HEK293 (cell line): ENCODE data around the gene SFT2D3.

ENCODE experiments used
- CTCF ChIA-PET: fragments of 350-600 bp; formaldehyde crosslinking; extraction: SDS; loops from one replicate; lab custom pipeline; 2021; ENCODE audit warnings: antibody characterized with exemption; lab: Yijun Ruan, JAX
- POLR2A ChIA-PET: fragments of 300-600 bp; formaldehyde crosslinking; extraction: SDS; loops from one replicate; lab custom pipeline; 2020; ENCODE audit warnings: antibody characterized with exemption, inconsistent platforms; lab: Yijun Ruan, JAX
- H3K27ac ChIP-seq: fragments of 200-500 bp; sonication (Bioruptor generic); 2 replicates; pipeline ENCODE4 v1.5.1; 2014; ENCODE audit warnings: low read depth, low read length, control low read depth, inconsistent platforms; ENCODE audit errors: extremely low read depth
- H3K36me3 ChIP-seq, 2 experiments: fragments of 200-500 bp in 1 of 2; sonication (Bioruptor generic) in 1 of 2; 1 replicate in 1 of 2; 2 replicates in 1 of 2; pipeline ENCODE4 v1.5.1; 2014 to 2017; ENCODE audit warnings: inconsistent platforms in 2 of 2, low read length in 2 of 2; ENCODE audit not compliant: control insufficient read depth in 2 of 2, insufficient read depth in 1 of 2
- H3K4me1 ChIP-seq: fragments of 200-500 bp; sonication (Bioruptor generic); 2 replicates; pipeline ENCODE4 v1.5.1; 2014; ENCODE audit warnings: mild to moderate bottlenecking, low read length, inconsistent platforms; ENCODE audit not compliant: control insufficient read depth, insufficient read depth
- H3K4me3 ChIP-seq: 2 replicates; pipeline ENCODE4 v1.5.1; 2011; ENCODE audit warnings: low read depth, mild to moderate bottlenecking, control low read depth, low read length, moderate library complexity
- H3K9me3 ChIP-seq: fragments of 200-500 bp; sonication (Bioruptor generic); 2 replicates; pipeline ENCODE4 v1.5.1; 2014; ENCODE audit warnings: low read depth, low read length, inconsistent platforms; ENCODE audit not compliant: control insufficient read depth, insufficient read depth
- INSM2 ChIP-seq: fragments of 450-650 bp; formaldehyde crosslinking; IDR thresholded peaks from 2 replicates; pipeline ENCODE4 v1.5.1; 2016; ENCODE audit warnings: missing biosample characterization, missing genetic modification characterization
- REST ChIP-seq: fragments of 450-650 bp; formaldehyde crosslinking; IDR thresholded peaks from 2 replicates; pipeline ENCODE4 v1.5.1; 2016; ENCODE audit warnings: missing biosample characterization, missing genetic modification characterization
- TRIM28 ChIP-seq: IDR thresholded peaks from 2 replicates; pipeline ENCODE4 v1.6.1; 2011; ENCODE audit warnings: low read length, control low read depth, borderline replicate concordance
- ZNF148 ChIP-seq: fragments of 450-650 bp; formaldehyde crosslinking; IDR thresholded peaks from 2 replicates; pipeline ENCODE4 v1.5.0; 2017; ENCODE audit warnings: missing biosample characterization, missing genetic modification characterization, borderline replicate concordance
- ZNF549 ChIP-seq: fragments of 450-650 bp; IDR thresholded peaks from 2 replicates; pipeline ENCODE4 v1.5.1; 2018; ENCODE audit warnings: missing biosample characterization, missing genetic modification characterization, mild to moderate bottlenecking, inconsistent platforms, moderate library complexity
- ZNF670 ChIP-seq: fragments of 450-650 bp; formaldehyde crosslinking; IDR thresholded peaks from 2 replicates; pipeline ENCODE4 v1.5.1; 2016; ENCODE audit warnings: missing biosample characterization, missing genetic modification characterization, low read depth
- ZNF792 ChIP-seq: fragments of 450-650 bp; formaldehyde crosslinking; IDR thresholded peaks from 2 replicates; pipeline ENCODE4 v1.5.1; 2016; ENCODE audit warnings: missing biosample characterization, missing genetic modification characterization
- TF ChIP-seq, protein P1 (sequence below): fragments of 450-650 bp; formaldehyde crosslinking; optimal IDR thresholded peaks from 2 replicates; pipeline ENCODE3; 2016; ENCODE audit warnings: missing biosample characterization, mild to moderate bottlenecking, missing genetic modification characterization
- TF ChIP-seq, protein P2 (sequence below): fragments of 450-650 bp; formaldehyde crosslinking; IDR thresholded peaks from 2 replicates; pipeline ENCODE4 v1.5.1; 2016; ENCODE audit warnings: missing biosample characterization, missing genetic modification characterization
- TF ChIP-seq, protein P3 (sequence below): fragments of 450-650 bp; formaldehyde crosslinking; IDR thresholded peaks from 2 replicates; pipeline ENCODE4 v1.5.1; 2017; ENCODE audit warnings: missing biosample characterization, missing genetic modification characterization
- TF ChIP-seq, protein P4 (sequence below): fragments of 450-650 bp; IDR thresholded peaks from 2 replicates; pipeline ENCODE4 v1.5.1; 2018; ENCODE audit warnings: missing biosample characterization, missing genetic modification characterization
- TF ChIP-seq, protein P5 (sequence below): fragments of 450-650 bp; formaldehyde crosslinking; IDR thresholded peaks from 2 replicates; pipeline ENCODE4 v1.5.1; 2017; ENCODE audit warnings: missing biosample characterization, missing genetic modification characterization

Gene SFT2D3

DNA sequence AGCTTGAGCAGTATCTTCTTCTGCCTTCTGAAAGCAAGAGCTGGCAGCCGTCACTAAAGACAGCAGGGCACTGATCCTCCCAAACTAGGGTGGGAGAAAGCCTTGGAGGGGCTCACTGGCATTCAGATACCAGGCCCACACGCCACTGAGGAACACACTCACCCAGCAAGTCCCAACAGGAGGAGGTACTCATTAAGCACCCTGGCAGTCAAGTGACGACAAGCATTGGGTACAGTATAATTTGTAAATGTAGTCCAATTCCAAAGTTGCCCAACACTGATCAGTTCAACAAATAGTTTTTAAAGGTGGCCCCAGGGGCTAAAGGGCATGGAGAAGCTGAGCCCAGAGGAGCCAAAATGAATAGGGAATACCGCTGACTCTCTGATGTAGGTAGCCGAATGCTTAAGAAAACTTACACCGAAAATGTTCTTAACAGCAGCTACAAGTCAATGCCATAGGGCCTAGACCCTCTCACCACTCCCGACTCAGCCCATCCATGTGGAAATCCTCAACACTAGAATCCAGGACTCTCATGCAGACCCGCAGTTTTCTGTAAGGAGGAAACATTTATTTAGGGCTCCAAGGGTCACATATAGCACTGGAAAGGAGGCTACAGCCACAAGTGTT, 35.9 kb upstream of the SFT2D3 start:
- H3K9me3 ChIP-seq: no peaks in the 10 kb centered on the region
- TF ChIP-seq, protein P1, sequence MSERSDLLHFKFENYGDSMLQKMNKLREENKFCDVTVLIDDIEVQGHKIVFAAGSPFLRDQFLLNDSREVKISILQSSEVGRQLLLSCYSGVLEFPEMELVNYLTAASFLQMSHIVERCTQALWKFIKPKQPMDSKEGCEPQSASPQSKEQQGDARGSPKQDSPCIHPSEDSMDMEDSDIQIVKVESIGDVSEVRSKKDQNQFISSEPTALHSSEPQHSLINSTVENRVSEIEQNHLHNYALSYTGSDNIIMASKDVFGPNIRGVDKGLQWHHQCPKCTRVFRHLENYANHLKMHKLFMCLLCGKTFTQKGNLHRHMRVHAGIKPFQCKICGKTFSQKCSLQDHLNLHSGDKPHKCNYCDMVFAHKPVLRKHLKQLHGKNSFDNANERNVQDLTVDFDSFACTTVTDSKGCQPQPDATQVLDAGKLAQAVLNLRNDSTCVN (tag by site-specific recombination): no peak
- TF ChIP-seq, protein P2, sequence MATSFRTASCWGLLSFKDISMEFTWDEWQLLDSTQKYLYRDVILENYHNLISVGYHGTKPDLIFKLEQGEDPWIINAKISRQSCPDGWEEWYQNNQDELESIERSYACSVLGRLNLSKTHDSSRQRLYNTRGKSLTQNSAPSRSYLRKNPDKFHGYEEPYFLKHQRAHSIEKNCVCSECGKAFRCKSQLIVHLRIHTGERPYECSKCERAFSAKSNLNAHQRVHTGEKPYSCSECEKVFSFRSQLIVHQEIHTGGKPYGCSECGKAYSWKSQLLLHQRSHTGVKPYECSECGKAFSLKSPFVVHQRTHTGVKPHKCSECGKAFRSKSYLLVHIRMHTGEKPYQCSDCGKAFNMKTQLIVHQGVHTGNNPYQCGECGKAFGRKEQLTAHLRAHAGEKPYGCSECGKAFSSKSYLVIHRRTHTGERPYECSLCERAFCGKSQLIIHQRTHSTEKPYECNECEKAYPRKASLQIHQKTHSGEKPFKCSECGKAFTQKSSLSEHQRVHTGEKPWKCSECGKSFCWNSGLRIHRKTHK: no peak
- TF ChIP-seq, protein P3, sequence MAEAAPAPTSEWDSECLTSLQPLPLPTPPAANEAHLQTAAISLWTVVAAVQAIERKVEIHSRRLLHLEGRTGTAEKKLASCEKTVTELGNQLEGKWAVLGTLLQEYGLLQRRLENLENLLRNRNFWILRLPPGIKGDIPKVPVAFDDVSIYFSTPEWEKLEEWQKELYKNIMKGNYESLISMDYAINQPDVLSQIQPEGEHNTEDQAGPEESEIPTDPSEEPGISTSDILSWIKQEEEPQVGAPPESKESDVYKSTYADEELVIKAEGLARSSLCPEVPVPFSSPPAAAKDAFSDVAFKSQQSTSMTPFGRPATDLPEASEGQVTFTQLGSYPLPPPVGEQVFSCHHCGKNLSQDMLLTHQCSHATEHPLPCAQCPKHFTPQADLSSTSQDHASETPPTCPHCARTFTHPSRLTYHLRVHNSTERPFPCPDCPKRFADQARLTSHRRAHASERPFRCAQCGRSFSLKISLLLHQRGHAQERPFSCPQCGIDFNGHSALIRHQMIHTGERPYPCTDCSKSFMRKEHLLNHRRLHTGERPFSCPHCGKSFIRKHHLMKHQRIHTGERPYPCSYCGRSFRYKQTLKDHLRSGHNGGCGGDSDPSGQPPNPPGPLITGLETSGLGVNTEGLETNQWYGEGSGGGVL (tag by site-specific recombination): no peak
- TF ChIP-seq REST (tag by site-specific recombination) (no peak), ZNF670 (tag by site-specific recombination) (no peak)
- TF ChIP-seq, all 188 proteins: peak for 0
- Histone ChIP-seq H3K36me3 (no peaks in the 10 kb centered on the region), H3K4me1 (no peaks in the 10 kb centered on the region), H3K4me3 (no peak overlapping the region), H3K27ac (no peak overlapping the region)
- ChIA-PET POLR2A (no interaction called here), CTCF (interaction anchor here (0.6 to 1.2 kb wide), 2 partner anchors 16 to 473 kb away, joined by 3 to 5 read pairs; no protein-coding TSS in a partner anchor)

GRCh38 chr2:127669056-127669455, 32.2 kb upstream of the SFT2D3 start:
- no peak overlapping the region for H3K4me3 ChIP-seq
- H3K36me3 ChIP-seq: no peaks in the 10 kb centered on the region
- TF ChIP-seq ZNF792 (no peak), ZNF148 (no peak), INSM2 (tag by site-specific recombination) (no peak), TRIM28 (no peak), ZNF549 (tag by site-specific recombination) (no peak)
- TF ChIP-seq, protein P4, sequence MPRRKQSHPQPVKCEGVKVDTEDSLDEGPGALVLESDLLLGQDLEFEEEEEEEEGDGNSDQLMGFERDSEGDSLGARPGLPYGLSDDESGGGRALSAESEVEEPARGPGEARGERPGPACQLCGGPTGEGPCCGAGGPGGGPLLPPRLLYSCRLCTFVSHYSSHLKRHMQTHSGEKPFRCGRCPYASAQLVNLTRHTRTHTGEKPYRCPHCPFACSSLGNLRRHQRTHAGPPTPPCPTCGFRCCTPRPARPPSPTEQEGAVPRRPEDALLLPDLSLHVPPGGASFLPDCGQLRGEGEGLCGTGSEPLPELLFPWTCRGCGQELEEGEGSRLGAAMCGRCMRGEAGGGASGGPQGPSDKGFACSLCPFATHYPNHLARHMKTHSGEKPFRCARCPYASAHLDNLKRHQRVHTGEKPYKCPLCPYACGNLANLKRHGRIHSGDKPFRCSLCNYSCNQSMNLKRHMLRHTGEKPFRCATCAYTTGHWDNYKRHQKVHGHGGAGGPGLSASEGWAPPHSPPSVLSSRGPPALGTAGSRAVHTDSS (tag by site-specific recombination): no peak
- TF ChIP-seq, protein P5, sequence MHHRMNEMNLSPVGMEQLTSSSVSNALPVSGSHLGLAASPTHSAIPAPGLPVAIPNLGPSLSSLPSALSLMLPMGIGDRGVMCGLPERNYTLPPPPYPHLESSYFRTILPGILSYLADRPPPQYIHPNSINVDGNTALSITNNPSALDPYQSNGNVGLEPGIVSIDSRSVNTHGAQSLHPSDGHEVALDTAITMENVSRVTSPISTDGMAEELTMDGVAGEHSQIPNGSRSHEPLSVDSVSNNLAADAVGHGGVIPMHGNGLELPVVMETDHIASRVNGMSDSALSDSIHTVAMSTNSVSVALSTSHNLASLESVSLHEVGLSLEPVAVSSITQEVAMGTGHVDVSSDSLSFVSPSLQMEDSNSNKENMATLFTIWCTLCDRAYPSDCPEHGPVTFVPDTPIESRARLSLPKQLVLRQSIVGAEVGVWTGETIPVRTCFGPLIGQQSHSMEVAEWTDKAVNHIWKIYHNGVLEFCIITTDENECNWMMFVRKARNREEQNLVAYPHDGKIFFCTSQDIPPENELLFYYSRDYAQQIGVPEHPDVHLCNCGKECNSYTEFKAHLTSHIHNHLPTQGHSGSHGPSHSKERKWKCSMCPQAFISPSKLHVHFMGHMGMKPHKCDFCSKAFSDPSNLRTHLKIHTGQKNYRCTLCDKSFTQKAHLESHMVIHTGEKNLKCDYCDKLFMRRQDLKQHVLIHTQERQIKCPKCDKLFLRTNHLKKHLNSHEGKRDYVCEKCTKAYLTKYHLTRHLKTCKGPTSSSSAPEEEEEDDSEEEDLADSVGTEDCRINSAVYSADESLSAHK (tag by site-specific recombination): no peak
- TF ChIP-seq, all 188 proteins: peak for 0
- H3K4me1 ChIP-seq: no peaks in the 10 kb centered on the region
- POLR2A ChIA-PET: no interaction called here
- no peaks in the 10 kb centered on the region for H3K9me3 ChIP-seq
- no peak overlapping the region for H3K27ac ChIP-seq
- CTCF ChIA-PET: interaction anchor here (1.0 kb wide), 1 partner anchor 29 kb away, joined by 5 read pairs; no protein-coding TSS in a partner anchor
